HL-60 (cell line): ENCODE data around the gene GAST.

Experiments
- DNase-seq, 2 experiments: peaks; one replicate each; pipeline ENCODE4 v3.0.0-alpha.2; 2010 to 2020; ENCODE audit warnings: low read depth in 1 of 2, low spot score in 1 of 2
- H3K27ac ChIP-seq: fragments of 250-450 bp; sonication (Bioruptor Pico); replicated peaks from 2 replicates; pipeline ENCODE4 v1.5.1; 2020; ENCODE audit warnings: mild to moderate bottlenecking, moderate library complexity
- H3K27me3 ChIP-seq: fragments of 250-450 bp; sonication (Bioruptor Pico); 2 replicates; pipeline ENCODE4 v1.5.1; 2021; ENCODE audit warnings: mild to moderate bottlenecking, moderate library complexity; ENCODE audit not compliant: insufficient read depth, poor library complexity, severe bottlenecking
- H3K4me3 ChIP-seq: replicated peaks from 2 replicates; pipeline ENCODE4 v1.5.1; 2011; ENCODE audit warnings: mild to moderate bottlenecking, control low read depth, low read length; ENCODE audit not compliant: insufficient read depth
- GABPA ChIP-seq: IDR thresholded peaks from 2 replicates; pipeline ENCODE4 v1.6.1; 2012; ENCODE audit warnings: low read depth
- POLR2AphosphoS5 ChIP-seq: IDR thresholded peaks from 2 replicates; pipeline ENCODE4 v1.6.1; 2012; ENCODE audit warnings: low read depth
- SPI1 ChIP-seq: IDR thresholded peaks from 2 replicates; pipeline ENCODE4 v1.6.1; 2012; ENCODE audit warnings: low read depth, mild to moderate bottlenecking, borderline replicate concordance
- TF ChIP-seq, protein P1 (sequence below): IDR thresholded peaks from one replicate; pipeline ENCODE4 v1.5.1; 2011; ENCODE audit warnings: low read length, control low read depth, inconsistent platforms; ENCODE audit not compliant: insufficient read depth
- TF ChIP-seq, protein P2 (sequence below): IDR thresholded peaks from 2 replicates; pipeline ENCODE4 v1.6.1; 2012; ENCODE audit warnings: low read depth; ENCODE audit not compliant: insufficient replicate concordance

Gene GAST

DNA sequence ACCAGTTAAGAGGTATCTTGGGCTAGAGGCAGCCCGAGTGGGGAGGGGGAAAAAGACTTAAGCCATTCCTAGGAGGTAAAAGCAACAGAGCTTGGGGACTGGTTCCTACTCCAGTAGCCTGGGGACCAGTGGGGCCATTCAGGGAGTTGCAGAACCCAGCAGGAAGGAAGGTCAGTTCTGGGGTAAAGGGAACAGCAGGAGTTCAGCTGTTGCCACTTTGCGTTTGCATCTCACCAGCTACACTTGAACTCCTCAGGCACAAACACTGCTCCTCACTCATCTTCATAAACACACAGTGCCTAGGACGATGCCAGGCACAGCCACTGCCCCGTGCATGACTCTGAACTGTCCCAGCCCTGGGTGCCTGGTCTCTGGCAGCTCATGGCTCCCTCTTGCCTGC lies 18.3 kb downstream of the GAST start:
- H3K27ac ChIP-seq, result no peak overlapping the region
- no peak for DNase-seq
- peaks cover 35% of the 10 kb centered on the region for H3K27me3 ChIP-seq
- TF ChIP-seq, protein P1, sequence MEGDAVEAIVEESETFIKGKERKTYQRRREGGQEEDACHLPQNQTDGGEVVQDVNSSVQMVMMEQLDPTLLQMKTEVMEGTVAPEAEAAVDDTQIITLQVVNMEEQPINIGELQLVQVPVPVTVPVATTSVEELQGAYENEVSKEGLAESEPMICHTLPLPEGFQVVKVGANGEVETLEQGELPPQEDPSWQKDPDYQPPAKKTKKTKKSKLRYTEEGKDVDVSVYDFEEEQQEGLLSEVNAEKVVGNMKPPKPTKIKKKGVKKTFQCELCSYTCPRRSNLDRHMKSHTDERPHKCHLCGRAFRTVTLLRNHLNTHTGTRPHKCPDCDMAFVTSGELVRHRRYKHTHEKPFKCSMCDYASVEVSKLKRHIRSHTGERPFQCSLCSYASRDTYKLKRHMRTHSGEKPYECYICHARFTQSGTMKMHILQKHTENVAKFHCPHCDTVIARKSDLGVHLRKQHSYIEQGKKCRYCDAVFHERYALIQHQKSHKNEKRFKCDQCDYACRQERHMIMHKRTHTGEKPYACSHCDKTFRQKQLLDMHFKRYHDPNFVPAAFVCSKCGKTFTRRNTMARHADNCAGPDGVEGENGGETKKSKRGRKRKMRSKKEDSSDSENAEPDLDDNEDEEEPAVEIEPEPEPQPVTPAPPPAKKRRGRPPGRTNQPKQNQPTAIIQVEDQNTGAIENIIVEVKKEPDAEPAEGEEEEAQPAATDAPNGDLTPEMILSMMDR, result no peak
- H3K4me3 ChIP-seq, result no peak overlapping the region

DNA sequence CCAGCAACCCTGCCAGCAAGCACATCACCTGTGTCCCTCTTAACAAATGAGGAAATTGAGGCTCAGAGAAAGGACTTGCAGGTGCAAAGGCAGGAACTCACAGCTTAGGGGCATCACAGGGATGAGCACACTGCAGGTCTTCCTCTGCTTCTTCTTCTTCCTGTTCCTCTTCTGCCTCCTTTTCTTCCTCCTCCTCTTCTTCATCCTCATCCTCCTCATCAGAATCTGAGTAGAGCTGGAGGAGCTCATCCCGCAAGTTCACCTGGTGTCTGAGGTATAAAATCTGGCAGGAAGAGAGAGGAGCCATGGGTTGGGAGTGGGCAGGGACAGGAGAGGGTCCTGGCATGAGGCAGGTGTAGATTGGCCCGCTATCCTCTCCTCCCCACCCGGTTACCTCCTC lies 19.7 kb downstream of the GAST start:
- TF ChIP-seq, protein P2, sequence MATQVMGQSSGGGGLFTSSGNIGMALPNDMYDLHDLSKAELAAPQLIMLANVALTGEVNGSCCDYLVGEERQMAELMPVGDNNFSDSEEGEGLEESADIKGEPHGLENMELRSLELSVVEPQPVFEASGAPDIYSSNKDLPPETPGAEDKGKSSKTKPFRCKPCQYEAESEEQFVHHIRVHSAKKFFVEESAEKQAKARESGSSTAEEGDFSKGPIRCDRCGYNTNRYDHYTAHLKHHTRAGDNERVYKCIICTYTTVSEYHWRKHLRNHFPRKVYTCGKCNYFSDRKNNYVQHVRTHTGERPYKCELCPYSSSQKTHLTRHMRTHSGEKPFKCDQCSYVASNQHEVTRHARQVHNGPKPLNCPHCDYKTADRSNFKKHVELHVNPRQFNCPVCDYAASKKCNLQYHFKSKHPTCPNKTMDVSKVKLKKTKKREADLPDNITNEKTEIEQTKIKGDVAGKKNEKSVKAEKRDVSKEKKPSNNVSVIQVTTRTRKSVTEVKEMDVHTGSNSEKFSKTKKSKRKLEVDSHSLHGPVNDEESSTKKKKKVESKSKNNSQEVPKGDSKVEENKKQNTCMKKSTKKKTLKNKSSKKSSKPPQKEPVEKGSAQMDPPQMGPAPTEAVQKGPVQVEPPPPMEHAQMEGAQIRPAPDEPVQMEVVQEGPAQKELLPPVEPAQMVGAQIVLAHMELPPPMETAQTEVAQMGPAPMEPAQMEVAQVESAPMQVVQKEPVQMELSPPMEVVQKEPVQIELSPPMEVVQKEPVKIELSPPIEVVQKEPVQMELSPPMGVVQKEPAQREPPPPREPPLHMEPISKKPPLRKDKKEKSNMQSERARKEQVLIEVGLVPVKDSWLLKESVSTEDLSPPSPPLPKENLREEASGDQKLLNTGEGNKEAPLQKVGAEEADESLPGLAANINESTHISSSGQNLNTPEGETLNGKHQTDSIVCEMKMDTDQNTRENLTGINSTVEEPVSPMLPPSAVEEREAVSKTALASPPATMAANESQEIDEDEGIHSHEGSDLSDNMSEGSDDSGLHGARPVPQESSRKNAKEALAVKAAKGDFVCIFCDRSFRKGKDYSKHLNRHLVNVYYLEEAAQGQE, result no peak
- TF ChIP-seq GABPA (no peak), SPI1 (no peak), POLR2AphosphoS5 (no peak)
- TF ChIP-seq, protein P1, result no peak
- Histone ChIP-seq H3K4me3 (no peak overlapping the region), H3K27ac (no peak overlapping the region), H3K27me3 (peaks cover 45% of the 10 kb centered on the region)
- DNase-seq, result no peak

- TF ChIP-seq GABPA, result no peak
- TF ChIP-seq, protein P2, result no peak
- TF ChIP-seq SPI1, result no peak
- TF ChIP-seq, protein P1, result no peak
- TF ChIP-seq POLR2AphosphoS5, result no peak
- Histone ChIP-seq H3K27ac (no peak overlapping the region), H3K4me3 (no peak overlapping the region), H3K27me3 (peaks cover 54% of the 10 kb centered on the region)
- DNase-seq, result no peak
Measured at GRCh38 chr17:41733348-41734138, 21.4 kb downstream of the GAST start.
